Trophoblast cell (in vitro differentiated cells and primary cell): Measurements from ENCODE around the gene PARP8.

Source experiments
- DNase-seq, 2 donors: peaks; one replicate each; pipeline ENCODE4 v3.0.0-alpha.2; 2016
- H2AFZ ChIP-seq: 2 replicates; pipeline ENCODE4 v1.6.1; 2013; ENCODE audit warnings: low read length, moderate library complexity, mild to moderate bottlenecking; ENCODE audit not compliant: insufficient read depth, poor library complexity
- H2AK5ac ChIP-seq: 2 replicates; pipeline ENCODE4 v1.6.1; 2013; ENCODE audit warnings: mild to moderate bottlenecking, low read length
- H2BK120ac ChIP-seq: 2 replicates; pipeline ENCODE4 v1.6.1; 2013; ENCODE audit warnings: low read length, mild to moderate bottlenecking, moderate library complexity; ENCODE audit not compliant: insufficient read depth, poor library complexity
- H2BK12ac ChIP-seq: 2 replicates; pipeline ENCODE4 v1.6.1; 2013; ENCODE audit warnings: mild to moderate bottlenecking, low read length, moderate library complexity
- H2BK5ac ChIP-seq: 2 replicates; pipeline ENCODE4 v1.6.1; 2013; ENCODE audit warnings: low read length, low read depth, moderate library complexity, mild to moderate bottlenecking; ENCODE audit not compliant: poor library complexity
- H3K14ac ChIP-seq: 2 replicates; pipeline ENCODE4 v1.6.1; 2013; ENCODE audit warnings: mild to moderate bottlenecking, low read length
- H3K18ac ChIP-seq: 2 replicates; pipeline ENCODE4 v1.6.1; 2013; ENCODE audit warnings: mild to moderate bottlenecking, low read length
- H3K23ac ChIP-seq: 2 replicates; pipeline ENCODE4 v1.6.1; 2013; ENCODE audit warnings: low read length
- H3K27ac ChIP-seq: 2 replicates; pipeline ENCODE4 v1.5.1; 2013; ENCODE audit warnings: low read depth, mild to moderate bottlenecking, inconsistent platforms, low read length, moderate library complexity
- H3K27me3 ChIP-seq: 2 replicates; pipeline ENCODE4 v1.6.1; 2013; ENCODE audit warnings: inconsistent platforms, mild to moderate bottlenecking, low read length, moderate library complexity; ENCODE audit not compliant: insufficient read depth
- H3K36me3 ChIP-seq, 2 experiments: 1 replicate in 1 of 2; 2 replicates in 1 of 2; pipeline ENCODE4 v1.6.1; 2013; ENCODE audit warnings: low read length in 2 of 2, mild to moderate bottlenecking in 2 of 2, moderate library complexity in 1 of 2; ENCODE audit not compliant: insufficient read depth in 2 of 2, control insufficient read depth in 1 of 2
- H3K4ac ChIP-seq: 2 replicates; pipeline ENCODE4 v1.6.1; 2013; ENCODE audit warnings: low read depth, mild to moderate bottlenecking, low read length, moderate library complexity
- H3K4me1 ChIP-seq, 2 experiments: 1 replicate in 1 of 2; 2 replicates in 1 of 2; pipeline ENCODE4 v1.6.1; 2013; ENCODE audit warnings: low read length in 2 of 2, mild to moderate bottlenecking in 2 of 2, moderate library complexity in 1 of 2; ENCODE audit not compliant: insufficient read depth in 2 of 2, control insufficient read depth in 1 of 2
- H3K4me2 ChIP-seq: 2 replicates; pipeline ENCODE4 v1.6.1; 2013; ENCODE audit warnings: inconsistent platforms, mild to moderate bottlenecking, low read length, moderate library complexity
- H3K4me3 ChIP-seq: 2 replicates; pipeline ENCODE4 v1.5.1; 2013; ENCODE audit warnings: mild to moderate bottlenecking, low read depth, low read length, inconsistent platforms
- H3K79me1 ChIP-seq: one replicate; pipeline ENCODE4 v1.6.1; 2013; ENCODE audit warnings: low read length
- H3K79me2 ChIP-seq: 2 replicates; pipeline ENCODE4 v1.6.1; 2013; ENCODE audit warnings: low read length, mild to moderate bottlenecking; ENCODE audit not compliant: control insufficient read depth, insufficient read depth, poor library complexity
- H3K9ac ChIP-seq: 2 replicates; pipeline ENCODE4 v1.6.1; 2013; ENCODE audit warnings: mild to moderate bottlenecking, low read length
- H3K9me3 ChIP-seq: 2 replicates; pipeline ENCODE4 v1.6.1; 2013; ENCODE audit warnings: low read depth, mild to moderate bottlenecking, control low read depth, inconsistent platforms, low read length; ENCODE audit not compliant: insufficient read depth
- H4K12ac ChIP-seq: 2 replicates; pipeline ENCODE4 v1.6.1; 2013; ENCODE audit warnings: low read depth, mild to moderate bottlenecking, low read length, moderate library complexity
- H4K8ac ChIP-seq: 2 replicates; pipeline ENCODE4 v1.6.1; 2013; ENCODE audit warnings: low read depth, mild to moderate bottlenecking, low read length, moderate library complexity
- H4K91ac ChIP-seq: one replicate; pipeline ENCODE4 v1.6.1; 2013; ENCODE audit warnings: low read depth, mild to moderate bottlenecking, low read length, moderate library complexity
- whole genome bisulfite sequencing: extraction: QIAGEN DNeasy Blood & Tissue Kit; methylation state at CpG from one replicate; pipeline ENCODE4 v1.1.7; 2013; ENCODE audit warnings: missing lambda C conversion rate; ENCODE audit not compliant: insufficient read length, insufficient coverage; ENCODE audit errors: extremely low coverage; 5-methylcytosine and 5-hydroxymethylcytosine counted together

Gene PARP8

GRCh38 chr5:50829023-50829422, 162.6 kb downstream of the PARP8 start:
- Histone ChIP-seq H2BK120ac (no peak overlapping the region), H3K14ac (no peak overlapping the region), H3K9me3 (no peaks in the 10 kb centered on the region), H3K27ac (no peak overlapping the region), H3K4me1 (no peaks in the 10 kb centered on the region), H3K9ac (no peak overlapping the region), H4K91ac (no peak overlapping the region), H3K4me3 (no peak overlapping the region), H2AK5ac (no peak overlapping the region), H3K18ac (no peak overlapping the region), H4K12ac (no peak overlapping the region), H4K8ac (no peak overlapping the region), H3K27me3 (no peaks in the 10 kb centered on the region), H2AFZ (no peak overlapping the region), H3K4ac (no peak overlapping the region), H3K79me1 (no peaks in the 10 kb centered on the region), H3K79me2 (no peaks in the 10 kb centered on the region), H3K4me2 (no peak overlapping the region), H2BK5ac (no peak overlapping the region), H2BK12ac (no peak overlapping the region), H3K23ac (no peak overlapping the region), H3K36me3 (peaks cover 0 to 3% of the 10 kb centered on the region in 2 experiments)
- no CpG with 5 or more reads among the region's 1 CpG for WGBS
- no peak for DNase-seq

GRCh38 chr5:50832657-50833284, 166.3 kb downstream of the PARP8 start:
- no peak overlapping the region for H2AFZ ChIP-seq
- no peaks in the 10 kb centered on the region for H3K4me1 ChIP-seq
- peaks cover 0 to 5% of the 10 kb centered on the region in 2 experiments for H3K36me3 ChIP-seq
- no peak overlapping the region for H3K23ac ChIP-seq
- no peak overlapping the region for H4K8ac ChIP-seq
- no peak overlapping the region for H2BK5ac ChIP-seq
- no peak overlapping the region for H2BK12ac ChIP-seq
- H4K12ac ChIP-seq = no peak overlapping the region
- no peak for DNase-seq
- no peaks in the 10 kb centered on the region for H3K27me3 ChIP-seq
- H4K91ac ChIP-seq = no peak overlapping the region
- no peak overlapping the region for H2BK120ac ChIP-seq
- no peaks in the 10 kb centered on the region for H3K79me2 ChIP-seq
- no peaks in the 10 kb centered on the region for H3K79me1 ChIP-seq
- no peak overlapping the region for H3K27ac ChIP-seq
- no peak overlapping the region for H3K18ac ChIP-seq
- H3K4me3 ChIP-seq = no peak overlapping the region
- no peak overlapping the region for H3K14ac ChIP-seq
- no peaks in the 10 kb centered on the region for H3K9me3 ChIP-seq
- WGBS = no CpG with 5 or more reads among the region's 4 CpGs
- no peak overlapping the region for H3K4me2 ChIP-seq
- no peak overlapping the region for H3K9ac ChIP-seq
- H3K4ac ChIP-seq = no peak overlapping the region
- H2AK5ac ChIP-seq = no peak overlapping the region

GRCh38 chr5:50836356-50836755, 169.9 kb downstream of the PARP8 start:
- H3K27ac ChIP-seq = no peak overlapping the region
- WGBS = no CpG with 5 or more reads among the region's 2 CpGs

GRCh38 chr5:50839472-50839871, 173.0 kb downstream of the PARP8 start:
- no peak overlapping the region for H2BK12ac ChIP-seq
- no peak overlapping the region for H3K27ac ChIP-seq
- H3K79me1 ChIP-seq = no peaks in the 10 kb centered on the region
- H3K14ac ChIP-seq = no peak overlapping the region
- H3K4me3 ChIP-seq = no peak overlapping the region
- no peak overlapping the region for H3K4ac ChIP-seq
- H3K4me1 ChIP-seq = no peaks in the 10 kb centered on the region
- no peak overlapping the region for H2AFZ ChIP-seq
- H3K27me3 ChIP-seq = no peaks in the 10 kb centered on the region
- no peaks in the 10 kb centered on the region for H3K9me3 ChIP-seq
- H2AK5ac ChIP-seq = no peak overlapping the region
- no peak overlapping the region for H3K23ac ChIP-seq
- peaks cover 0 to 2% of the 10 kb centered on the region in 2 experiments for H3K36me3 ChIP-seq
- H3K79me2 ChIP-seq = no peaks in the 10 kb centered on the region
- H3K18ac ChIP-seq = no peak overlapping the region
- no peak overlapping the region for H4K12ac ChIP-seq
- no peak overlapping the region for H2BK5ac ChIP-seq
- H3K9ac ChIP-seq = no peak overlapping the region
- no peak overlapping the region for H4K91ac ChIP-seq
- no peak overlapping the region for H4K8ac ChIP-seq
- no peak overlapping the region for H2BK120ac ChIP-seq
- DNase-seq = no peak
- H3K4me2 ChIP-seq = no peak overlapping the region

More at GRCh38 chr5:50836356-50836755, 169.9 kb downstream of the PARP8 start:
- Histone ChIP-seq H3K79me2 (no peaks in the 10 kb centered on the region), H3K4ac (no peak overlapping the region), H2BK120ac (no peak overlapping the region), H3K79me1 (no peaks in the 10 kb centered on the region), H3K9ac (no peak overlapping the region), H4K12ac (no peak overlapping the region), H3K18ac (no peak overlapping the region), H2BK12ac (no peak overlapping the region), H3K9me3 (no peaks in the 10 kb centered on the region), H3K23ac (no peak overlapping the region), H3K14ac (no peak overlapping the region), H2AFZ (no peak overlapping the region), H2BK5ac (no peak overlapping the region), H3K36me3 (peaks cover 0 to 2% of the 10 kb centered on the region in 2 experiments), H2AK5ac (no peak overlapping the region), H4K8ac (no peak overlapping the region), H3K4me3 (no peak overlapping the region), H3K27me3 (no peaks in the 10 kb centered on the region), H4K91ac (no peak overlapping the region), H3K4me1 (no peaks in the 10 kb centered on the region), H3K4me2 (no peak overlapping the region)
- no peak for DNase-seq
